NCI-H1930 (cell line): ENCODE results near the gene ERICH6.

Source experiments
- DNase-seq, 2 experiments: peaks; one replicate each; lab custom pipeline; 2025; lab: John Stamatoyannopoulos, UW

Gene ERICH6

DNA sequence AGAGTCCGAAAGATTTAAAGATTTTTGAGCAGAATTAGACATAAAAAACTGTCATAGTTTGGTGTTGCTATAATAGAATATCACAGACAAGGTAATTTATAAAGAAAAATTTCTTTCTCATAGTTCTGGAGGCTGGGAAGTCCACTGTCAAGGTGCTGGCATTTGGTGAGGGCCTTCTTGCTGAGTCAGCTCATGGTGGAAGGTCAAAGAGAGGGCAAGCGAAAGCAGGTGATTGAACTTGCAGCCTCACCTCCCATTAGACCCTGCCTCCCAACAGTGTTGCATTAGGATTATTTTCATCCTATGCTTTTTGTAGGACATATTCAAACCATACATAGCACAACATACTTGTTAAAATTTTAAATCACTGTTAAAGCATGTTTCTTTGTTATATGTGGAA, 90.7 kb downstream of the ERICH6 start:
- DNase-seq: no peak

GRCh38 chr3:150612494-150612893, 91.2 kb downstream of the ERICH6 start:
- DNase-seq: no peak

DNA sequence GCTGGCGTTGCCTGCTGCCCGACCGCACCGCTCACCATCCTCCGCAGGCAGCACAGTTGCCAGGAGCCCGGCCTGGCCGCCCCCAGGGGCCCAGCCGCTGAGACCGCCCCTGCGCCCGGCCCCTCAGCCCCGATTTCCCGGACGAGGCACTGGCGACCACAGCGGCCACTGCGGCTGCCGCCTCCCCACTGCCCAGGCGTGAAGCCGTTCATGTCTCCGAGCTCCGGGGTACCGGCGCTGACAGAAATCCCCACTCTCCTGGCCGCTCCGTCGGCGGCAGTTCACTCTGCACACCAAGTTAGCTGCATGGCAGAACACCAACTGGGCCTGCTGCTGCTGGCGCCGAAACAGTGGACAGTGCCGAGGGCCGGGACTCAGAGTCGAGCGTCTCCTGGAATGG, 92.1 kb downstream of the ERICH6 start:
- DNase-seq: no peak

- no peak for DNase-seq
These were observed 92.9 kb downstream of the ERICH6 start for GRCh38 chr3:150610785-150611184.

GRCh38 chr3:150609988-150610387, 93.7 kb downstream of the ERICH6 start:
- no peak for DNase-seq
